SW480 (cell line): ENCODE measurements around the gene RANBP17.

Experiments
- DNase-seq: peaks from one replicate; pipeline ENCODE4 v3.0.0-alpha.2; 2016; ENCODE audit warnings: low spot score

RANBP17 gene

DNA sequence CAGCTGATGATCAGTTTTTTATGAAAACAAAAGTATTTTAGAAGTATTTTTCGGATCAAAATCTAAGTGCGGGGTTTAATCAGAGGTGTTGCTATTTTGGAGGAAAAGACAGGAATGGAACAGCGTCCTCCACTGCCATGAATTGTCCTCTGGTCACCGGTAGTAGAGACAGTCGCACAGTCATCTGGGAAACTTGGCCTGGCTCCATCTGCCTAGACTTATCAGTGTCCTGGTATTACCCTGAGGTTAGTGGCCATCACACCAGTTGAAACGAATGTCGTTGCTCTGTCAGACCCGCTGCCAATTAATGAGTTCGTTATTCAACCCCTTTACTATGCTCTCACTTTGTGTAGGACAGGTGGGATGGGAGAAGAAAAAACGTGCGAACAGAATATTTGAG lies 455.4 kb downstream of the RANBP17 start:
- no peak for DNase-seq

DNA sequence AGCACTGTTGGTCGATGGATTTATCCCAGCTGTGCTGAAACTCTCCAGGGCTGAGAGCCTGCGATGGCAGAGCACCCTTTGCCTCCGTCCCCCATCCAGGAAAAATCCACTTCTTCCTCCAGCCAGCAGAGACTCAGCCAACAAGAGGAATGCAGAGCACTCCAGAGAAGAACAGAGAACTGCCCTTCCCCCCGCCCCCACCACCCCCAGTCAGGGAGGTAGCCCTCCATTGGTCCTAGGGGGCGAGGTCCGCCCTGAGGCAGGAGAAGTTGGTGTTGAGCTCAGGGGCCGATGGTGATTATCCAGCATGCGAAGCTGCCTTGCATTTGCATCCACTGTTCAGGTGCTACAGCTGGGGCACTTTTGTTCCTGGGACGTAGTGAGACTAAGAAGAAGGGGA lies 456.2 kb downstream of the RANBP17 start:
- no peak for DNase-seq

DNA sequence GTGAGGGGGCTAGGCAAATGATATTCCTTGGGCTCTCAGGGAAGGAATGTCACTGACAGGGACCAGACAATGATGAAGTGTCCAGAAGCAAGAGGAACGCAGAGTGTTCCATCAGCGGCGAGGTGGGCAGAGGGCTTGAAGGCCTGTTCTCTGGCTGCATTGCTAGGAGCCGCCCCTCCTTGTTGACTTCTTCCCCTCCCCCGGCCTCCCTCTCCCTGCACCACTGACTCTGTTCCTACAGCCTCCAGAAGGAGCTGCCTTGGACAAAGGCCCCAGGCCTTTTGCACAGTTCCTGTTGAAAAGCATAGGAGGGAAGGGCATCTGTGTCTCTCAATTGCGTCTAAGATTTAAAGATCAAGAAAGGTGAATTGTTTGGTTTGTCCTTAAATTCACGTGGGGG lies 459.6 kb downstream of the RANBP17 start:
- no peak for DNase-seq

DNA sequence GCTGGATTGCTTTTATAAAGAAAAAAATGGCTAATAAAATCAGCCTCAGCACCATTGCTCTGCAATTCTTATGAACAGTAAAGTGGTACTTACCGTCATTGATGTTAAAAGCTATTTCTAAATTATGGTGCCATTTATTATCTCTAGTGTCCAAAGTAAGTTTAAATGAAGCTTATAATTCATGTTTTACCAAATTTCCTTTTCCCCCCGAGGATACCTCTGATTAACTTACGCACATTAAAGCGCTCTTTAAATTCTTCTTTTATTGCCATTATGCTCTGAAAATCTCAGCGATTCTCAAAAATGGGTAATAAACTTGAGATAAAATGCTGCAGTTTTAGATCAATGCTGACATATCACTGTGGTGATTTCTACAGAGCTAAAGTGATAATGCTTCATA lies 460.7 kb downstream of the RANBP17 start:
- DNase-seq = no peak

DNA sequence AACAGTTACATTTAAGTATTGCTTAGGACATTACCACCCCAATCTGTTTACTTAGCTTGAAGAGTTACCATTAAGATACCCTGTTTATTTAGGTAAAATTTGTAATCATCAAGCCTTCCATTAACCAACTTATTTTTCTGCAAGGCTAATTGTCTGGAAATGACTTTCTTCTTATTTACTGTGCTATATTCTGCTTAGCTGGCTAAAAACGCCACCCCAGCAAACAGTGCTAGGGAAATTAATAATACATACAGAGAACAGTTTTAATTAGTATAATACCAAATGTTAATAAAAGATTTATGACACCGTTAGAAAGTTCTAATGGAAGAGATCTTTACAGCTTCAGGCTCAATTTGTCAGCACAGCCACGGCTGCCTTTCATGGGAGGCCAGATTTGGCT lies 461.2 kb downstream of the RANBP17 start:
- no peak for DNase-seq

DNA sequence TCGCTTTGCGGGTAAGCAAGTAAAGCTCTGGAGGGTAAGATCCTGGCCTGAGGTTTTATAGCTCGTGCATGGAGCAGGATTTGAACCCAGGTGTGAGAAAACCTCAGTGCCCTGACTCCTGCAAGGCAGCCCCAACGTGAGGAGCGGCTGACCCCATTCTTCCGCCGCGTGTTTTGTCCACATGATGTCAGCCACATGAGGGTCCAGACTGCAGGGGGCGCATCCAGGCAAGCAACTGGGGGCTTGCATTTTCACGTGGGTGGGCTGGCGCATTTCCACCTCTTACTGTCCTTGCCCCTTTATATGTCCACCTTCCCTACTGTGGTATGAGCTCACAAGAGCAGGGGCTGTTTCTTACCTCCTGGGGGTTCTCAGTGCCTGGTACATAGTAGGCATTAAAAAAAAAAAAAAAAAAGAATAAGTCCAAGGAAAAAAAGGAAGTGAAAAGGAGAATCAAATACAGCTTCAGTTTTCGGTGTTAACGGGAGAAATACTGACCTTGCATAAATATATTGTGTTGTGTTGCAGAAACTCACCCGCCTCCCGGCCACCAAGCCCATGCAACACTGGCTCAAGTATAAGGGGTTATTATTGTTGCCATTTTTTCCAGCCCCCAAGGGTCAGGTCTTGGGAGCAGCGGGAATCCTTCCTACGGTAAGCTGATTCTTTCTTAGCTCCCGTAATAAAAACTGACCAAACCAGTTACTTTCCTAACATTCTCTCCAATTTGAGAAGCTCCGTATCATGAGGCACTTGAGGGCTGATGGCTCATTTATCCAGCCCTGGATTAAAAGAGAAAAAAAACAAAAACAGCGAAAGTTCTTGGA lies 462.2 kb downstream of the RANBP17 start:
- no peak for DNase-seq

DNA sequence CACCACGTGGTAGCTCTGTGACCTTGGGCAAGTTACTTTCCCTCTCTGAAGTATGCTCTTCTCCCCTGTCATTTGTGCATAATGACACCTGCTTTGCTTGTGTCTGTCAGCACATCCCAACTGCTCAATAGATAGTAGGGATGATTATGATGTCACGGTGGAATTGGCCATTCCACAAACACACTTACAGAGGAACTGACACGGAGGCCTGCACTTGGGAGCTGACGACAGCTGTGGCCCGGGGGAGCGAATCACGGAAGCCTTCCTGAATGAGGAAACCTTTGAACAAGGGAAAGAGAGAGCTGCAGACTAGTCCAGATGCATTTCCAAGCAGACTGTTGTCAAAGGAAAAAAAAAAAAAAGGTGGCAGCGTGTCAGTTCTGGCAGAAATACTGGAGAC lies 468.2 kb downstream of the RANBP17 start:
- DNase-seq = no peak

DNA sequence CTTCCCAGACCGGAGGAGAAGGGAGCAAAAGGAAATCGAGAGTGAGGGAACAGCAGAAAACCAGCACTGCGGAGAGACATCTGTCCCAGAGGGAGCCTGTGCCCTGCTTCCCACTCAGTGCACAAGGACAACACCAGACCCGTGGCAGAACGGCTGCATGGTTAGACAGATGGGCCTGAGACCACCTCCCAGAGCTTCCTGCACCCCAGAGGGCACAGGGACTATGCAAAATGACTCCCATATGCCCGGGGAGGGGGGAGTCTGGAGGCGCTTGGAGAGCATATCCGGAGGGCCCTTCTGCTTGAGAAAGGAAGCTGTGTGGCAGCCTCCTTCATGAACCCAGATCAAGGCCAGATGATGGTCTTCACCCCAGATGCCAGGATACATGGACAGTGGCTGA lies 473.8 kb downstream of the RANBP17 start:
- DNase-seq = no peak

DNA sequence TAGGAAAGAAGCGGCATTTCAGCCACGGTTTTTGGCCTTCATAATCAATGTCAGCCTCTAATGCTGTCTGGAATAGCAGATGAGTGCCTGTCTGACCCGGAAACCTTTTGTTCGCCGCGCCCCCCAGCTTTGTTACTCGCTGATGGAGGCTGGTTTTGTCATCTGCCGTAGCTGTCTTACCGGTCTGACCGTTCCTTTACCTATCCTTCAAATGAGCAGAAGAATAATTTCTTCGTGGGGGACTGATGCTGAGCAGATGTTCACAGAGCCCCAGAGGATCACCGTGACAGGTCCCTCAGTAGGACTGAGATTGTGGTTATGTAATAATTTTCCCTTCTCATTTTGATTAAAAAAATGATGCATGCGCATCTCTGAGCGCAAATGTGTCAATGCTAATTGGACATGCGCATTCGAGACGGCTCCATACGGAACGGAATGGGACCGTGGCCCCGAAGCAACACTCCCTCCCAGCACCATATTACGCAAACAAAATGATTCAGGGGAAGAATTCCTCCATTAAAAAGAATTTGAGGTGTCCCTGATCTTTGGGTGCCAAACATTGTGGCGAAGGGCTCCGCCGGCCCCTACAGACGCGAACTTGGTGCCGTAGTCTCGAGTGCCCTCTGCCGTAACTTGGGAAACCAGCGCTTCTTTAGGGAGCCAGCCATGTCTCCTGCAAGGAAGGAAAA lies 474.8 kb downstream of the RANBP17 start:
- DNase-seq = no peak

DNA sequence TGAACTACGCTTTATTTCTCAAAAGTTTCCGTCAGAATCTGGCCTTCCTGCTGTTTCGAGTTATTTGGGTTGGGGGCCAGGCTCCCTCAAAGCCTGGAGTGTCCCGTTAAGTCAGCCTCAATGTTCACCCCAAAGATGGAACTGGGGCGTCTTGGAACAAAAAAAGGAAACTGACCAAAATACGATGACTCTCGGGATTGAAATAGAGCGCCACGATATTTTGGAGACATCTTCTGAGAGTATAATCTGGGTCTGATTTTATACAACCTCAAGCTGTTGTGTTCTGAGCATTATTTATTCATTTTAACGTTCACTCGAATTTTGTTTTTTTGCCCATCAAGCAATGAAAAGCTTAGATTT lies 475.4 kb downstream of the RANBP17 start:
- no peak for DNase-seq

DNA sequence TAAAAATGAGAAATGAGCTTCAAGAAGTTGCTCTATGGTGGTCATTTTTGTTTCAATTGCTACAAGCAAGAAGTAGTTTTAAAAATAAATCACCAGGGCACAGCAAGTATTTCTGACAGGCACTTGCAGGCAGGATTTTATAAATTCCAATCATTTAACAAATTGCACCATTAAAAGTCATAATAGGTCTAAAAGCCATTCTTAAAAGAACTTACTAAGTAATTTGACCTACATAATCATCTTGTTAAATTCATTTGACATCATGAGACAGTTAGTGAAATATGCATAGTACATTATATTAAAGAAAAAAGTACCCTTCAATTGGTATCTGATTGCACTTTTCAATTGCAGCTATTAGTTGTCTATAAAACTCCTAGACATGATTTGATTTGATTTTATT lies 478.2 kb downstream of the RANBP17 start:
- DNase-seq = no peak

DNA sequence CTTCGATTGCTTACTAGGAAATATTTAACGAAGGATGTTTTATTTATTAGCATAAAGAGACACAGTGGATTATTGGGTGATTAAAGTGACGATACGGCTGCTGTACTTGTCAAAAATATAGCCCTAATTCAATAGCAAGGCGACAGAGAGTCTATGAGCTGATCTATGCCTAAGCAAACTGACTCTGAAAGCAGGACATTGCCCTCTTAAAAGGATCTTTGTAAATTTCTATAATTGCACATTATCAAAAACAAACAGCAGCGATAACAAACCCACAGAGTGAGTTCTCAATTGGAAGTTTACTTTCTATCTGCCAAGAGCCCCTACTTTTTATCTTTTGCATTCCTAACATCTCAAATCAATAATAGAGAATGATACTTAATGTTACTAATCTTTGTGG lies 478.7 kb downstream of the RANBP17 start:
- DNase-seq = no peak

DNA sequence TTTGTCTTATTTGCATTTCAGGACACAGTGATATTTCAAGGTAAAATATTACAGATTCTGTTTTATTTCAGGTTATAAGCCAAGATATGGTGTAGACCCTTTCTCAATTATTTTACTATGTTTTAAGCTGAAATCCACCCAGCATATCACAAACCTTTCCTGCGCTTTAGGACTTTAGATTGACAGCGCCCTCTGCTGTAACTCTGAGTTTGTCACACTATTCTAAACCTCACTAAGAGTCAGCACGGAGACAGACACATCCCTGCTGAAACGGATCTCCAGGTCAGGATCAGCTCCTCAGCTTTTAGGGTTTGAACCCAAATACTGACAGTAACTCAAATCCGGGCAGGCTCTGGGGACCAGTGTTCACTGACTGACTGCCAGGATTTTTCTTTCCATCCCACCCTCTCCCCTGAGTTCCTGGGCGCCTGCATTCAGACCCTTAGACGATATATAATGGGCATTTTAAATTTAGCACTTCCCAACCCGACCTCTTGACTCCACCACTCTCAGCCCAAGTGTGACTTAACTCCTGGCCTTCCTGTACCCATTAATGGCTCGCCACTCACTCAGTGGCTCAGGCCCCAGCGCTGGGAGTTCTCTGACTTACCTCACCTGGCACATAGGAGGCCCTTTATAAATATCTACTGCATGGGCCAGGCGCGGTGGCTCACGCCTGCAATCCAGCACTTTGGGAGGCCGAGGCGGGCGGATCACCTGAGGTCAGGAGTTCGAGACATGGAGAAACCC lies 480.7 kb downstream of the RANBP17 start:
- DNase-seq = peak; percentile 63

DNA sequence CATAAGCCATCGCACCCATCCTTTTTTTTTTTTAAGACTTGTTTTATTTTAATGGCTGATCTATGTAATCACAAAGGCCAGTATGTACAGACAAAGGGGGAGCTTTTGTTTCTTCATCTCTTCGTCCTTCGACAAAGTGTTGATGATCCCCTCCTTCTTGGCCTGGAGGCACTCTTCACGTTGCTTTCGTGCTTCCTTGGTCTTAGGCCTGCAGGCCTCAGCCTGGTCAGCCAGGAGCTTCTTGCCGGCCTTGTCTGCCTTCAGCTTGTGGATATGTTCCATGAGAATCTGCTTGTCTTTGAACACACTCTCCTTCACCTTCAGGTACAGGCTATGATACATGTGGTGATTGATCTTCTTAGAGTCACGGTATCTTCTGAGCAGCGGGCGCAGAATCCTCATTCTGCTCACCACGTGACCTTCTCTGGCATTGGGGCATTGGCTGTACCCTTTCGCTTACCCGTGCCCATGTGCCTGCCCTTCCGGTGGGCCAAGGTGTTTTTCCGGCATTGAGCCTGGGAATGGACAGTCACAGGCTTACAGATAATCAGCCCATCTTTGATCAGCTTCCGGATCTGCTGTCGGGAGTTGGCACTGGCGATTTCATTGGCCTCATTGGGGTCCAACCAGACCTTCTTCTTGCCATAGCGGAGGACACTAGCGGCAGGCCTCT lies 483.3 kb downstream of the RANBP17 start:
- no peak for DNase-seq
